ENCODE measurements around the gene GHSR. TPM values are rescaled to one million over a fixed set of nuclear protein-coding genes. Genes with fewer than 3 reads are reported as not detected.
A peak's percentile ranks its signal among the peaks of the same experiment; 100 is the strongest.
"Not testable (repeated sequence)": the region's sequence is repeated elsewhere in the genome, so short reads cannot be mapped to it uniquely, and the experiment has no call there.

The GHSR gene, protein sequence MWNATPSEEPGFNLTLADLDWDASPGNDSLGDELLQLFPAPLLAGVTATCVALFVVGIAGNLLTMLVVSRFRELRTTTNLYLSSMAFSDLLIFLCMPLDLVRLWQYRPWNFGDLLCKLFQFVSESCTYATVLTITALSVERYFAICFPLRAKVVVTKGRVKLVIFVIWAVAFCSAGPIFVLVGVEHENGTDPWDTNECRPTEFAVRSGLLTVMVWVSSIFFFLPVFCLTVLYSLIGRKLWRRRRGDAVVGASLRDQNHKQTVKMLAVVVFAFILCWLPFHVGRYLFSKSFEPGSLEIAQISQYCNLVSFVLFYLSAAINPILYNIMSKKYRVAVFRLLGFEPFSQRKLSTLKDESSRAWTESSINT
- not detected for total RNA-seq

GRCh38 chr3:172447611-172448579 is at the start of gene GHSR:
Gene GHSR (minus strand): TSS chr3:172448456. CDS start chr3:172448413, 43 bp downstream.
- no peak within 1 kb of the TSS for H3K27ac ChIP-seq (ENCODE audit: low read depth, low read length)
- no peak within 1 kb of the TSS for H3K4me3 ChIP-seq (ENCODE audit: low read length in 3 of 3)
- H3K36me3 ChIP-seq (ENCODE audit: control insufficient read depth in 3 of 3, insufficient read depth in 3 of 3, low read length in 3 of 3) = no peaks in the 10 kb centered on the region
- H3K27me3 ChIP-seq (ENCODE audit: control insufficient read depth in 3 of 3, insufficient read depth in 3 of 3, low read length in 3 of 3) = peaks cover 41 to 43% (median 43%) of the 10 kb centered on the region in 3 donors
- no peaks in the 10 kb centered on the region for H3K9me3 ChIP-seq (ENCODE audit: control insufficient read depth in 3 of 3, low read length in 3 of 3)
- H3K4me1 ChIP-seq (ENCODE audit: control insufficient read depth in 3 of 3, insufficient read depth in 3 of 3, low read length in 3 of 3) = peaks cover 0 to 12% (median 9%) of the 10 kb centered on the region in 3 donors
- H3K9ac ChIP-seq (ENCODE audit: low read depth in 1 of 3, low read length in 3 of 3) = no peak within 1 kb of the TSS

DNA sequence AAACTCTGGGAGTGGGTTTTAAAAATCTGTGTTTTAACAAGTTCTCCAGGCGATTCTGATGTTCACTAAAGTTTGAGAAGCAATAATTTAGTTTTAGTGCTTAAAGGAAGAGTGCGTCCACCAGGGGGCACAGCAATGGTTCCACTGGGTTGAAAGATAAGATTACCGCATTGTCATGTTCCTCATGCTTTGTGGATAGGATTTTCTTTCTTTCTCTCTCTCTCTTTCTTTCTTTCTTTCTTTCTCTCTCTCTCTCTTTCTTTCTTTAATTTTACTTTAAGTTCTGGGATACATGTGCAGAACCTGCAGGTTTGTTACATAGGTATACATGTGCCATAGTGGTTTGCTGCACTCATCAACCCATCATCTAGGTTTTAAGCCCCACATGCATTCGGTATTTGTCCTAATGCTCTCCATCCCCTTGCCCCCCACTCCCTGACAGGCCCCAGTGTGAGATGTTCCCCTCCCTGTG is 42.0 kb upstream of the GHSR start:
- not testable (repeated sequence) for H3K4me3 ChIP-seq (ENCODE audit: low read length in 3 of 3); H3K27me3 ChIP-seq (ENCODE audit: control insufficient read depth in 3 of 3, insufficient read depth in 3 of 3, low read length in 3 of 3); H3K27ac ChIP-seq (ENCODE audit: low read depth, low read length); H3K4me1 ChIP-seq (ENCODE audit: control insufficient read depth in 3 of 3, insufficient read depth in 3 of 3, low read length in 3 of 3); H3K36me3 ChIP-seq (ENCODE audit: control insufficient read depth in 3 of 3, insufficient read depth in 3 of 3, low read length in 3 of 3); H3K9ac ChIP-seq (ENCODE audit: low read depth in 1 of 3, low read length in 3 of 3); H3K9me3 ChIP-seq (ENCODE audit: control insufficient read depth in 3 of 3, low read length in 3 of 3)

- Histone ChIP-seq H3K9ac (ENCODE audit: low read depth in 1 of 3, low read length in 3 of 3) (no peak overlapping the region), H3K27me3 (ENCODE audit: control insufficient read depth in 3 of 3, insufficient read depth in 3 of 3, low read length in 3 of 3) (no peaks in the 10 kb centered on the region), H3K27ac (ENCODE audit: low read depth, low read length) (no peak overlapping the region)
Measured at GRCh38 chr3:172478116-172478515, 29.9 kb upstream of the GHSR start.

GRCh38 chr3:172476347-172476746 is 28.1 kb upstream of the GHSR start:
- H3K4me3 ChIP-seq (ENCODE audit: low read length in 3 of 3) = peak overlapping the region in 1 of 3 donors; percentile 84
- H3K9ac ChIP-seq (ENCODE audit: low read depth in 1 of 3, low read length in 3 of 3) = no peak overlapping the region
- no peaks in the 10 kb centered on the region for H3K36me3 ChIP-seq (ENCODE audit: control insufficient read depth in 3 of 3, insufficient read depth in 3 of 3, low read length in 3 of 3)
- H3K27me3 ChIP-seq (ENCODE audit: control insufficient read depth in 3 of 3, insufficient read depth in 3 of 3, low read length in 3 of 3) = no peaks in the 10 kb centered on the region
- H3K27ac ChIP-seq (ENCODE audit: low read depth, low read length) = no peak overlapping the region
- no peaks in the 10 kb centered on the region for H3K4me1 ChIP-seq (ENCODE audit: control insufficient read depth in 3 of 3, insufficient read depth in 3 of 3, low read length in 3 of 3)
- H3K9me3 ChIP-seq (ENCODE audit: control insufficient read depth in 3 of 3, low read length in 3 of 3) = peaks cover 0 to 3% (median 0%) of the 10 kb centered on the region in 3 donors

More at GRCh38 chr3:172478116-172478515, 29.9 kb upstream of the GHSR start:
- Histone ChIP-seq H3K36me3 (ENCODE audit: control insufficient read depth in 3 of 3, insufficient read depth in 3 of 3, low read length in 3 of 3) (no peaks in the 10 kb centered on the region), H3K4me3 (ENCODE audit: low read length in 3 of 3) (no peak overlapping the region), H3K4me1 (ENCODE audit: control insufficient read depth in 3 of 3, insufficient read depth in 3 of 3, low read length in 3 of 3) (no peaks in the 10 kb centered on the region), H3K9me3 (ENCODE audit: control insufficient read depth in 3 of 3, low read length in 3 of 3) (no peaks in the 10 kb centered on the region)

GRCh38 chr3:172475703-172476102 is 27.4 kb upstream of the GHSR start:
- Histone ChIP-seq H3K9me3 (ENCODE audit: control insufficient read depth in 3 of 3, low read length in 3 of 3) (peaks cover 0 to 3% (median 0%) of the 10 kb centered on the region in 3 donors), H3K36me3 (ENCODE audit: control insufficient read depth in 3 of 3, insufficient read depth in 3 of 3, low read length in 3 of 3) (no peaks in the 10 kb centered on the region), H3K4me3 (ENCODE audit: low read length in 3 of 3) (no peak overlapping the region), H3K4me1 (ENCODE audit: control insufficient read depth in 3 of 3, insufficient read depth in 3 of 3, low read length in 3 of 3) (no peaks in the 10 kb centered on the region), H3K9ac (ENCODE audit: low read depth in 1 of 3, low read length in 3 of 3) (no peak overlapping the region), H3K27ac (ENCODE audit: low read depth, low read length) (no peak overlapping the region), H3K27me3 (ENCODE audit: control insufficient read depth in 3 of 3, insufficient read depth in 3 of 3, low read length in 3 of 3) (no peaks in the 10 kb centered on the region)

DNA sequence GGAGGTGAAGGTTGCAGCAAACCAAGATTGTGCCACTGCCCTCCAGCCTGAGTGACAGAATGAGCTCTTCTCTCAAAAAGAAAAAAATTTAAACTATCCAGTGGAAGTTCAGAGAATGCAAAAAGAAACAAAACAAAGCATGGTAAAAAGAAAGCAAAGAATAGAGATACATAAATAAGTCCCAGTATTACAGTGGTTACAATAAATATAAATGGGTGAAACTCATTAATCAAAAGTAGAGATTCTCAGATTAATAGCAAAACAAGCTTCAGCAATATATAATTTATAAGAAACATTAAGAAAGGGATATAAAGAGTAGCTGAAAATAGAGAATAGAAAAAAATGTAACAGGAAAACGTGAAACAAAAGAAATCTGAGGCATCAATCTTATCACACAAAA is 23.6 kb upstream of the GHSR start:
- Histone ChIP-seq H3K27ac (ENCODE audit: low read depth, low read length) (no peak overlapping the region), H3K36me3 (ENCODE audit: control insufficient read depth in 3 of 3, insufficient read depth in 3 of 3, low read length in 3 of 3) (no peaks in the 10 kb centered on the region), H3K9ac (ENCODE audit: low read depth in 1 of 3, low read length in 3 of 3) (no peak overlapping the region), H3K4me3 (ENCODE audit: low read length in 3 of 3) (no peak overlapping the region), H3K27me3 (ENCODE audit: control insufficient read depth in 3 of 3, insufficient read depth in 3 of 3, low read length in 3 of 3) (no peaks in the 10 kb centered on the region), H3K4me1 (ENCODE audit: control insufficient read depth in 3 of 3, insufficient read depth in 3 of 3, low read length in 3 of 3) (no peaks in the 10 kb centered on the region), H3K9me3 (ENCODE audit: control insufficient read depth in 3 of 3, low read length in 3 of 3) (peaks cover 0 to 3% (median 0%) of the 10 kb centered on the region in 3 donors)

DNA sequence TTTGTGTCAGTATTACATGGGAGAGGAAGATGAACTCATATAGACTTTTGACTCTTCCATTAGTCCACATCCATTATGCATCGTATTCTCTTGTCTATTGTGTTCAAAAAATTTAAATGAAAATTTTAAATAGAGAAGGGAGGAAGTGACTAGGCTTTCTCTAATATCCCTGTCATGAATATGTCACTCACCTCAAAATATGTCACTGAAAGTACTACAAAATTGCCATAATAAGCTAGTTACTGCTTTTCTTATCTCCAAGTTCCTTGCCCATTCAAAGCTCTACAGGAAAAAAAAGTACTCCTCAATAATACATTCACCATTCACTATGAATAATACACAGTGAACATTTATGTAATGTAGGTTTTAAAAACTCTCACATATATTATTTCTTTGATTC is 22.3 kb upstream of the GHSR start:
- Histone ChIP-seq H3K9ac (ENCODE audit: low read depth in 1 of 3, low read length in 3 of 3) (no peak overlapping the region), H3K27me3 (ENCODE audit: control insufficient read depth in 3 of 3, insufficient read depth in 3 of 3, low read length in 3 of 3) (no peaks in the 10 kb centered on the region), H3K4me3 (ENCODE audit: low read length in 3 of 3) (no peak overlapping the region), H3K4me1 (ENCODE audit: control insufficient read depth in 3 of 3, insufficient read depth in 3 of 3, low read length in 3 of 3) (no peaks in the 10 kb centered on the region), H3K27ac (ENCODE audit: low read depth, low read length) (no peak overlapping the region), H3K9me3 (ENCODE audit: control insufficient read depth in 3 of 3, low read length in 3 of 3) (peaks cover 0 to 3% (median 0%) of the 10 kb centered on the region in 3 donors), H3K36me3 (ENCODE audit: control insufficient read depth in 3 of 3, insufficient read depth in 3 of 3, low read length in 3 of 3) (no peaks in the 10 kb centered on the region)

GRCh38 chr3:172467170-172467824 is 19.0 kb upstream of the GHSR start:
- Histone ChIP-seq H3K27ac (ENCODE audit: low read depth, low read length) (no peak overlapping the region), H3K9me3 (ENCODE audit: control insufficient read depth in 3 of 3, low read length in 3 of 3) (peaks cover 0 to 3% (median 0%) of the 10 kb centered on the region in 3 donors), H3K4me3 (ENCODE audit: low read length in 3 of 3) (no peak overlapping the region), H3K36me3 (ENCODE audit: control insufficient read depth in 3 of 3, insufficient read depth in 3 of 3, low read length in 3 of 3) (no peaks in the 10 kb centered on the region), H3K27me3 (ENCODE audit: control insufficient read depth in 3 of 3, insufficient read depth in 3 of 3, low read length in 3 of 3) (no peaks in the 10 kb centered on the region), H3K4me1 (ENCODE audit: control insufficient read depth in 3 of 3, insufficient read depth in 3 of 3, low read length in 3 of 3) (no peaks in the 10 kb centered on the region), H3K9ac (ENCODE audit: low read depth in 1 of 3, low read length in 3 of 3) (no peak overlapping the region)

- Histone ChIP-seq H3K4me1 (ENCODE audit: control insufficient read depth in 3 of 3, insufficient read depth in 3 of 3, low read length in 3 of 3) (no peaks in the 10 kb centered on the region), H3K36me3 (ENCODE audit: control insufficient read depth in 3 of 3, insufficient read depth in 3 of 3, low read length in 3 of 3) (no peaks in the 10 kb centered on the region), H3K9me3 (ENCODE audit: control insufficient read depth in 3 of 3, low read length in 3 of 3) (no peaks in the 10 kb centered on the region), H3K27ac (ENCODE audit: low read depth, low read length) (no peak overlapping the region), H3K4me3 (ENCODE audit: low read length in 3 of 3) (no peak overlapping the region), H3K9ac (ENCODE audit: low read depth in 1 of 3, low read length in 3 of 3) (no peak overlapping the region), H3K27me3 (ENCODE audit: control insufficient read depth in 3 of 3, insufficient read depth in 3 of 3, low read length in 3 of 3) (no peaks in the 10 kb centered on the region)
Measured at GRCh38 chr3:172466553-172467130, 18.4 kb upstream of the GHSR start.
